CD4-positive, alpha-beta T cell treated with Interferon gamma for 1 hour (primary cell): Measurements from ENCODE around the gene SPECC1.
"Not testable (repeated sequence)": the region's sequence is repeated elsewhere in the genome, so short reads cannot be mapped to it uniquely, and the experiment has no call there.

Experiments
- DNase-seq: peaks from one replicate; pipeline ENCODE4 v3.0.0-alpha.2; 2020

The SPECC1 gene

GRCh38 chr17:20281860-20282259 lies 272.7 kb downstream of the SPECC1 start:
- peak; percentile 59 for DNase-seq

GRCh38 chr17:20282526-20283308 lies 273.6 kb downstream of the SPECC1 start:
- no peak for DNase-seq

GRCh38 chr17:20284022-20284421 lies 274.9 kb downstream of the SPECC1 start:
- DNase-seq: no peak

DNA sequence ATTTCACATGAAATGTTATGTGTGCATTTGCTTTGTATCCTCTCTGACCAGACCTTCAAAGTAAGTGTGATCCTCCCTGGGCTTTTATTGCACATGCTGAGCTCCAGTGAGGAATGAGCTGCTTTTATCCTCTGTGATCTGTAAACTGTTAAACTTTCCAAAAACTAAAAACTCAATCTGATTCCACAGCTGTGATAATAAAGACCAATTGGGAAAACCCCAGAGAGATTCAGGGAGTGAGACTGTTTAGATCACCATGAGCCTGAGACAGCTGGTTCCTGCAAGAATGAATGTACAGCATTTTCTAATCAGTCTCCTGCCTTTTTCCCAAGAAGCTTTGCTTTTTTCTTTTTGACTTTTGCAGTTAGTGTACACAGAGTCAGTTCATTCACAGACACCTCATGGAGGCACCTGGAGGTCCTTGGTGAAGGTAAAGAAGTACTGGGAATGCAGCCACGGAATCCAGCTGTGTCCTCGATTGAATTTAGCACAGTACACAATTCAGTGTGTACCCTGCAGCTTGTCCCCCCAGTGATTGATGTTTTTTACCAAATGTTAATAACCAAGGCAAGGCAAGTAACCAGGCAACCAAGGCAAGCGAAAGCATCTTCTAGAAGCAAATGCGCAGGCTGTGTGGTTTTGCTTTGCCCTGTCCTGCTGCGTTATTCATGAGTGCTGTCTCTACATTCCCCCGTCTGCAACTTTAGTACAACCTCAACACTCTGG lies 275.6 kb downstream of the SPECC1 start:
- DNase-seq: no peak

DNA sequence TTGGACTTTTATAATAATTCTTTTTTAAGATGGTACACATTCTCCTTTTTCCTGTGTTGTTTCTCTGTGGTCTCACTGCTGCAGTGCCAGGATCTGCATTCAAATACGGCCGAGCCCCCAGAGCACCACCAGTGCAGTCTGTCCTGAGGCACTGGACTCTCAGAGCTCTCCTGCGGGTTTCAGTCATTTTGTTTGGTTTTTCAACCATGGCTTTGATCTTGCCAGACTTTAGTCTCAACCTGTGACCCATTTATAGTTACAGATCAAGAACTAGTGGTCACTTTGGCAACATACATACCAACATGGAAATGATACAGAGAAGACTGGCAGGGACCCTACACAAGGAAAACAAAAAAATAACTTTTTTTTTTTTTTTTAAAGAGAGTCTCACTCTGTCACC lies 280.8 kb downstream of the SPECC1 start:
- no peak for DNase-seq

DNA sequence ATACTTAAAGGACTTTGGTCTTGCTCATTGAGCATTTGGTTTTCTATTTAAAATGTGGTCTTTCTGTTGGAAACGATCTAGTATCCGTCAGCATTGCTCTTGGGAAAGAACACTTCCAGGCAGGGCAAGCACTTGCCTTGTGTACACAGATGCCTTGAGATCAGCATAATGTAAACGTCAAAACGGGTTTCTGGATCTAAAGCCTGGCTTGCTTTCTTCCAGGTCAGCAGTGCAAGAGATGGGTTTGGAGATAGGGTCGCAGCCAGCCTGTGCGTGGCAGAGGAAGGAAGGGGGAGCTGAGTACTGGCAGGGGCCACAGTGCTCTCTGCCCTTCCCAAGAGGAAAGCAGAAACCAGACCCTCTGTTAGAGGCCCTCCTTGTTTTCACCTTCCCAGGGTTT lies 282.7 kb downstream of the SPECC1 start:
- no peak for DNase-seq

DNA sequence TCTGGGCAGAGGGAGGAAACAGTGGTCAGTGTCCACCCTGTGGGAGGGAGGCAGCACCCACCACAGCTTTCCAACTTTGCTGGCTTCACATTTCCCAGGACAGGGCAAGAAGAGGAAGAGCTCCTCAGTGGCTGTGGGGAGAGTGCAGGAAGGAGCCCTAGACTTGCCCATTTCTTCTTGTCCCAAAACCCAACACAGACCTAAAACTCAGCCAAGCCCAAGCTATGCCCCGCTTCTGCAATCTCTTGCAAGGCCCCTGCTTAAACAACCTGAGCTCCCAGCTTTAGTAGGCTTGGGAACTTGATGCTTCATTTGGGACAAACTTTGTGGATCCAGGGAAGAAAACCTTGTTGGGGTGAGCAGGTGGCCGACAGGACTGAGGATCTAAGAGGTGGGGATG lies 284.3 kb downstream of the SPECC1 start:
- no peak for DNase-seq

DNA sequence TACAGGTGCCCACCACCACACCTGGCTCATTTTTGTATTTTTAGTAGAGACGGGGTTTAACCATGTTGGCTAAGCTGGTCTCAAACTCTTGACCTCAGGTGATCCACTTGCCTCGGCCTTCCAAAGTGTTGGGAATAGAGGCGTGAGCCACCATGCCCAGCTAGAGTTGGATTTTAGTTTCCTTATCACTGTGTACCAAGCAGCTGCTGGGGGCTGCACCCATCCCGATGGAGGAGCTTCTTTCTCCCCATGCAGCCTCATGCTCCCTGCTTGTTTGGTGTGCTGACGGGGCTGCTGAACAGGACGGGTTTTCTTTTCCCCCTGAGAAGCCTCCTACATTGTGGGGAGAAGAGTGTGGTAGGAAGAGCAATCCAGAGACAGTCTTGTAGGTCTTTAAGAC lies 285.0 kb downstream of the SPECC1 start:
- DNase-seq: no peak

DNA sequence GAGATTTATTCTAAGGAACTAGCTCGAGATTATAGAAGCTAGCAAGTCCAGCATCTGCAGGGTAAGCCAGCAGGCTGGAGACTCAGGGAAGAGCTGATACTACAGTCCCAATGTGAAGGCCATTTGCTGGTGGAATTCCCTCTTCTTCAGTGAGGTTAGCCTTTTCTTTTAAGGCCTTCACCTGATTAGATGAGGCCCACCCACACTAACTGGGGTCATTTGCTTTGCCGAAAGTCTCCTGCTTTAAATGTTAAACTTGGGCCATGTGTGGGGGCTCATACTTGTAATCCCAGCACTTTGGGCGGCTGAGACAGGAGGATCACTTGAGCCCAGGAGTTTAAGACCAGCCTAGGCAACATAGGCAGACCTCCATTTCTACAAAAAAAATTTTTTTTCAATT lies 289.9 kb downstream of the SPECC1 start:
- DNase-seq: no peak

DNA sequence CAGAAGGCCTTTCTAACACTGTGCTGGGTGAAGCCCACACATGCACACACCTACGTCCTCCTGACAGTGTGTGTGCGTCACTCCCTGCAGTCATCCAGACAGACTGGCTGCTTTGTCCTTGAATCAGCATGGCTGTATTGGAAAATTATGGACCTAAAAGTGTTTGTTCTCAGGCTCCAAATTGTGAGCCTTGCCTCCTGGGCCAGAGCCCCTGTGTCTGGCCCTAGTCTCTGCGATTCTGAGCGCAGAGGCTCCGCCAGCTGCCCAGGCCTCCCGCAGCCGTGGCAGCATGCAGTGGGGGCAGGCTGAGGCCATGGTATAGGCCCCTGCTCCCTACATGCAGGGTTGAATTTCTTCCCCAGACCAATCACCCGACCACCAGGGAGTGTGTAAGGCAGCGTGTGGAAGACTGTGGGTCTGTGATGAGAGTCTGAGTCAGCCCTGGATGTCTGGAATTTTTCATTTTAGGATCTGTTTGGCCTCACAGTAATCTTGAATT lies 291.3 kb downstream of the SPECC1 start:
- DNase-seq: no peak

- no peak for DNase-seq
Observed at GRCh38 chr17:20302246-20302917, 293.2 kb downstream of the SPECC1 start.

DNA sequence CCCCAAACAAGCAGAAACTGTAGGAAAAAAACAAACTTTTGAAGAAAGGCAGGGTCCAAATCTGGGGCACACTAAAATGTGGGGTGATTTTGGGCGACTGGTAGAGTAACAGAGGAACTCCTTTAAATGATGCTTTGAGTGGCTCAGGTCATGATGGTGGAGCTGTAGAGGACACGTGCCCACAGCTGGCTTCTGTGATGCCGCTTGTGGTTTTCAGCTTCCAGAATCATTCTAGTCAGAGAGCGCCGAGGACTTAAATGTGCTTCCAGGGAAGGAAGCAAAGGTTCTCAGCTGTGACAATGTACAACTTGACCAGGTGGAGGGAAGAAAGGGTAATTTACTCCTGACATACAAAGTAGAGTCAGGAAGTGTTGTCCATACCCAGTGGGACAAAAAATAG lies 295.8 kb downstream of the SPECC1 start:
- DNase-seq: no peak

GRCh38 chr17:20306924-20307323 lies 297.8 kb downstream of the SPECC1 start:
- DNase-seq: no peak

DNA sequence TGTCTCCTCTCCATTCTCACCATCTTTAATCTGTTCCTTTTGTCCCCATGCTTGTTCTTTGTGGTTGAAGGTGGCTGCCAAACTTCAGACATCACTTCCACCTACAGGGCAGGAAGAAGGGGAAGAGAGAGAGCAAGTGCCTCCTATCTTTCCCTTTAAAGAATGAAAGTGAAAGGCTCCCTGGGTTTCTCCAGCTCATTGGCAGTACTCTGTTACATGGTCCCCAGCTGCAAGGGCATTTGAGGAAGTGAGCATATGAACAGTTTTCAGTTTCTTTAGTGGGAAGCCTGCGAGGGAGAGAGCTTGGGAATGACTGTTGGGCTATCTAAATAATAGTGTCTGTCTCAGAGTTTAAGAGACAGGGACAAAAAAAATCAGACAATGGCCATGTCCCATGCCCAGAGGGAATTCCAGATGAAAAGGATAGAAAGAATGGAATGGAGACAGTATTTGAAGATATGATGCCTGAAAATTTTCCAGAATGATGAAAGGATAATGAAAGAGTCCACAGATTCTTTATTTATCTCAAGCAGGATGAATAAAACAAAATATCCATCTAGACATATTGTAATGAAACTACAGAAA lies 298.3 kb downstream of the SPECC1 start:
- no peak for DNase-seq

GRCh38 chr17:20310481-20310880 lies 301.3 kb downstream of the SPECC1 start:
- no peak for DNase-seq

- DNase-seq: no peak
Observed at GRCh38 chr17:20313306-20313705, 304.1 kb downstream of the SPECC1 start.

- DNase-seq: no peak
Observed at GRCh38 chr17:20313891-20314290, 304.7 kb downstream of the SPECC1 start.

DNA sequence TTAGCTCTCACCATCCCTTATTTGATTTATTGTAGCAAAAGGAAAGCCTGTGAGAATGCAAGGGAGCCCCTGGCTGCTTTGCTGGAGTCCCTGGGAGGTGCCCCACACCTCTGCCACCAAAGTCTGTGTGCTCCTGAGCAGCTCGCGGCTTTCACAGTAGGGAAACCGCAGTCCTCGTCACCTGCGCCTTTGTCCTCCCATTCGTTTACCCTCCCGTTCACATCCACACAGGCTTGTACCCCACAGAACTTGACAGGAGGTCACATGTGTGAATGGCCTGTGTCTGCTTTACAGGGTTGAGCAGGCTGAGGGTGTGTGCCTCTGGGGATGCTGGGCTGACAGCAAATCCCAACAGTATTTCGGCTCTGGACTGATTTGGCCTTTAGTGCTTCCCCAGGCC lies 305.7 kb downstream of the SPECC1 start:
- DNase-seq: no peak

DNA sequence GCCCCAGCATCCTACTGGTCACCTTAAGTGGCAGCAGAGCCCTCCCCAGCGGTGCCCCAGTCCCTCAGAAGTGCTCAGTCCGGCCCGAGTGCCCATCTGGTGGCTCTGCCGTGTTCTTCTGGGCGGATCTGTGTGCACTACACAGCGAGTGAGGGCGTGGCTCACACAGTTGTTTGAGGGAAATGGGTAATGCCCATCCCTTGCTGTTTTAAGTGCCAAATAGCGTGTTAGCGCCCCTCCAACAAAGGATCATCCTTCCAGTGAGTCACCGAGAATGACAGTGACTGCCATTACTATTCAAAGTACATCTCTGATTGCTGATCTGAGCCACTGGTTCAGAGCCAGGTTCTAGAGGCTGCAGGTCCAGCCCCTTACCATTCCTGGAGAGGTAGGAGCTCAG lies 306.2 kb downstream of the SPECC1 start:
- no peak for DNase-seq

DNA sequence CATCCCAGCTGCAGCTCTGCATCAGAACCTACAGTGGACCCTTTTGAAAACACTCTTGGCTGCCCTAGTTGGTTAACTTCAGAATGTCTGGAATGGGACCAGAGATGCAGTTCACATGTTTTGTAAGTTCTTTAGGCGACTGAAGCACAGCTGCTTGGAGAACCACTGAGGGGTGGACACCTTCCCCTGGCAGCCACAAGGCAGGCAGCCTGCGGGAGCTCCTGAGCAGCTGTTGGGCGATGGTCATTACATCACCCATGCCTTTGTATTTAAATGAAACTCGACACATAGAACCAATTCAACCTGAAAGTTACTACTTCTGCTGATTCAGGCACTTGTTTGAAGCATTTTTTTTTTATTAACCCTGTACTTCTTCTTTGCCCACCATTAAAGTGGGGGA lies 306.7 kb downstream of the SPECC1 start:
- DNase-seq: no peak

GRCh38 chr17:20320535-20321229 lies 311.5 kb downstream of the SPECC1 start:
- peak; percentile 81 for DNase-seq

DNA sequence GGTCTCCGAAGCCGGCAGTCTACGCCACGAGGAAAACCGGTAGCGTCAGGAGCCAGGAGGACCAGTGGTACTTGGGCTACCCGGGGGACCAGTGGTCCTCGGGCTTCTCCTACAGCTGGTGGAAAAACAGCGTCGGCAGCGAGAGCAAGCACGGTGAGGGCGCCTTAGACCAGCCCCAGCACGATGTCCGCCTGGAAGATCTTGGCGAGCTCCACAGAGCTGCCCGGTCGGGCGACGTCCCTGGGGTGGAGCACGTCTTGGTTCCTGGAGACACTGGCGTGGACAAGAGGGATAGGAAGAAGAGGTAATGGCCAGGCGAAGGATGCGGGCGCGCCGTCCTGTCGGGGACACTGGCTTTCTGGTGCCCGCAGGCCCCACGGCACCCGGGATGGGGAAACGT lies 312.2 kb downstream of the SPECC1 start:
- DNase-seq: not testable (repeated sequence)

GRCh38 chr17:20327739-20328138 lies 318.6 kb downstream of the SPECC1 start:
- not testable (repeated sequence) for DNase-seq
